Left colon (tissue), 2 donors: ENCODE results near the gene ANK2. TPM values are rescaled to one million over a fixed set of nuclear protein-coding genes. Genes with fewer than 3 reads are reported as not detected.

Source experiments
- ATAC-seq: fragments of 200-7000 bp; cut with Tn5 transposase; one replicate; pipeline ENCODE4 v1.9.1; 2020; ENCODE audit warnings: mild to moderate bottlenecking, moderate library complexity
- DNase-seq, 2 donors: peaks; one replicate each; pipeline ENCODE4 v3.0.0-alpha.2; 2020
- intact Hi-C, 2 donors: fragments of 100-400 bp; cut with DNase I in 1 of 2; cut with micrococcal nuclease in 1 of 2; formaldehyde crosslinking; loops; one replicate each; pipeline versions ENCODE4 v1.11.2 to v1.14.0; 2022; cut with DNase I, micrococcal nuclease
- total RNA-seq, 2 donors: library from RNA; stranded (reverse); fragmentation: NEBNext Ultra II Directional; extraction: Animal tissue kit (Norgen Biotek cat#: 25700); gene quantifications; one replicate each; pipeline ENCODE4 v1.2.1, GENCODE V29; 2021
- donor health status: DM: no; HTN: no; CAD: no.
- donor health status: DM: yes; HTN: yes; CAD: no.

Gene ANK2
- total RNA-seq, 2 donors from 2014 or later: 7.4 to 15.1 TPM

GRCh38 chr4:113394730-113395530 is 345.5 kb downstream of the ANK2 start:
- ATAC-seq: peak; percentile 98
- peak; percentile 13 to 30 for DNase-seq
- intact Hi-C loops: loop anchor here in 1 of 2 donors (10.0 kb wide), 2 partner anchors 680 to 980 kb away; no protein-coding TSS in a partner anchor

GRCh38 chr4:113397114-113397701 is 347.8 kb downstream of the ANK2 start:
- ATAC-seq (no peak), DNase-seq (no peak)
- intact Hi-C loops: loop anchor here in 1 of 2 donors (10.0 kb wide), 2 partner anchors 678 to 978 kb away; no protein-coding TSS in a partner anchor

GRCh38 chr4:113398441-113399143 is 349.1 kb downstream of the ANK2 start:
- no peak for DNase-seq
- intact Hi-C loops: loop anchor here in 1 of 2 donors (10.0 kb wide), 2 partner anchors 676 to 976 kb away; no protein-coding TSS in a partner anchor
- no peak for ATAC-seq

- no peak for DNase-seq
- no peak for ATAC-seq
Measured at GRCh38 chr4:113404167-113404571, 354.7 kb downstream of the ANK2 start.

GRCh38 chr4:113404841-113405240 is 355.4 kb downstream of the ANK2 start:
- ATAC-seq: no peak

More at GRCh38 chr4:113404167-113404571, 354.7 kb downstream of the ANK2 start:
- intact Hi-C loops: loop anchor here in 1 of 2 donors (5.0 to 10.0 kb wide), 2 partner anchors 131 to 363 kb away; no protein-coding TSS in a partner anchor

GRCh38 chr4:113405874-113406722 is 356.6 kb downstream of the ANK2 start:
- DNase-seq (no peak), ATAC-seq (no peak)
- intact Hi-C loops: loop anchor here in 1 of 2 donors (10.0 kb wide), 1 partner anchor 129 kb away; no protein-coding TSS in a partner anchor

More at GRCh38 chr4:113404841-113405240, 355.4 kb downstream of the ANK2 start:
- DNase-seq: no peak
- intact Hi-C loops: loop anchor here in 1 of 2 donors (5.0 to 10.0 kb wide), 2 partner anchors 130 to 362 kb away; no protein-coding TSS in a partner anchor

GRCh38 chr4:113406723-113407016 is 357.2 kb downstream of the ANK2 start:
- ATAC-seq (no peak), DNase-seq (no peak)
- intact Hi-C loops: loop anchor here in 1 of 2 donors (10.0 kb wide), 1 partner anchor 128 kb away; no protein-coding TSS in a partner anchor

GRCh38 chr4:113407409-113407808 is 358.0 kb downstream of the ANK2 start:
- no peak for ATAC-seq
- DNase-seq: no peak
- intact Hi-C loops: loop anchor here in 1 of 2 donors (10.0 kb wide), 1 partner anchor 127 kb away; no protein-coding TSS in a partner anchor

- intact Hi-C loops: loop anchor here in 1 of 2 donors (10.0 kb wide), 1 partner anchor 126 kb away; no protein-coding TSS in a partner anchor
- ATAC-seq: no peak
Measured at GRCh38 chr4:113409181-113409580, 359.7 kb downstream of the ANK2 start.

GRCh38 chr4:113410686-113411085 is 361.2 kb downstream of the ANK2 start:
- DNase-seq (no peak), ATAC-seq (no peak)
- intact Hi-C loops: no loop called here

More at GRCh38 chr4:113409181-113409580, 359.7 kb downstream of the ANK2 start:
- no peak for DNase-seq

- intact Hi-C loops: no loop called here
- no peak for ATAC-seq
- no peak for DNase-seq
Measured at GRCh38 chr4:113411496-113411938, 362.1 kb downstream of the ANK2 start.

GRCh38 chr4:113419631-113420030 is 370.2 kb downstream of the ANK2 start:
- DNase-seq (no peak), ATAC-seq (no peak)
- intact Hi-C loops: no loop called here

- ATAC-seq: no peak
- intact Hi-C loops: no loop called here
- no peak for DNase-seq
Measured at GRCh38 chr4:113420938-113421337, 371.5 kb downstream of the ANK2 start.

- ATAC-seq (no peak), DNase-seq (no peak)
- intact Hi-C loops: no loop called here
Measured at GRCh38 chr4:113423631-113424030, 374.2 kb downstream of the ANK2 start.

- DNase-seq: no peak
- ATAC-seq: no peak
- intact Hi-C loops: no loop called here
Measured at GRCh38 chr4:113433116-113433515, 383.7 kb downstream of the ANK2 start.
